Measurements from ENCODE around the gene MOG.

DNA sequence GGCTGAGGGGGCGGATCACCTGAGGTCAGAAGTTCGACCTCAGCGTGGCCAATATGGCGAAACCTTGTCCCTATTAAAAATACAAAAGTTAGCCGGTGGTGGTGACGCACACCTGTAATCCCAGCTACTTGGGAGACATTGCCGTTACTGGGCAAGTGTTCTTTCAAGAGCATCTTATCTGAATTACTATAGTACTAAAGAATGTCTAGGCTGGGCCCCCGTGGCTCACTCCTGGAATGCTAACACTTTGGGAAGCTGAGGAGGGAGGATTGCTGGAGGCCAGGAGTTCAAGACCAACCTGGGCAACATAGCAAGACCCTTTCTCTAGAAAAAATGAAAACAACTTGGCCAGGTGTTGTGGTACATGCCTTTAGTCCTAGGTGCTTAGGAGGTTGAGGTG lies 24.9 kb downstream of the MOG start:
- TF ChIP-seq, protein P1, sequence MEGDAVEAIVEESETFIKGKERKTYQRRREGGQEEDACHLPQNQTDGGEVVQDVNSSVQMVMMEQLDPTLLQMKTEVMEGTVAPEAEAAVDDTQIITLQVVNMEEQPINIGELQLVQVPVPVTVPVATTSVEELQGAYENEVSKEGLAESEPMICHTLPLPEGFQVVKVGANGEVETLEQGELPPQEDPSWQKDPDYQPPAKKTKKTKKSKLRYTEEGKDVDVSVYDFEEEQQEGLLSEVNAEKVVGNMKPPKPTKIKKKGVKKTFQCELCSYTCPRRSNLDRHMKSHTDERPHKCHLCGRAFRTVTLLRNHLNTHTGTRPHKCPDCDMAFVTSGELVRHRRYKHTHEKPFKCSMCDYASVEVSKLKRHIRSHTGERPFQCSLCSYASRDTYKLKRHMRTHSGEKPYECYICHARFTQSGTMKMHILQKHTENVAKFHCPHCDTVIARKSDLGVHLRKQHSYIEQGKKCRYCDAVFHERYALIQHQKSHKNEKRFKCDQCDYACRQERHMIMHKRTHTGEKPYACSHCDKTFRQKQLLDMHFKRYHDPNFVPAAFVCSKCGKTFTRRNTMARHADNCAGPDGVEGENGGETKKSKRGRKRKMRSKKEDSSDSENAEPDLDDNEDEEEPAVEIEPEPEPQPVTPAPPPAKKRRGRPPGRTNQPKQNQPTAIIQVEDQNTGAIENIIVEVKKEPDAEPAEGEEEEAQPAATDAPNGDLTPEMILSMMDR (conservative IDR thresholded peaks at IDR 0.05) = no peak
- TF ChIP-seq EZH2 (IDR thresholded peaks at IDR 0.05; ENCODE audit: low read depth) = no peak
